ENCODE measurements around the gene IGLL1. TPM values are rescaled to one million over a fixed set of nuclear protein-coding genes. Genes with fewer than 3 reads are reported as not detected.
A peak's percentile ranks its signal among the peaks of the same experiment; 100 is the strongest.
"Not testable (repeated sequence)": the region's sequence is repeated elsewhere in the genome, so short reads cannot be mapped to it uniquely, and the experiment has no call there.

The IGLL1 gene
- polyA plus RNA-seq, 3 donors from 2014 or later: not detected

- H3K9me3 Mint-ChIP-seq: peaks cover 0 to 20% (median 7%) of the 10 kb centered on the region in 6 donors
- H3K27me3 Mint-ChIP-seq (ENCODE audit: low read depth in 3 of 3): peaks cover 0 to 5% (median 2%) of the 10 kb centered on the region in 3 donors
- no peaks in the 10 kb centered on the region for H3K36me3 Mint-ChIP-seq
Observed at GRCh38 chr22:23549198-23549595, 30.9 kb downstream of the IGLL1 start.

GRCh38 chr22:23548501-23549197, 31.4 kb downstream of the IGLL1 start:
- H3K27me3 Mint-ChIP-seq (ENCODE audit: low read depth in 3 of 3): peaks cover 0 to 5% (median 2%) of the 10 kb centered on the region in 3 donors
- no peak for DNase-seq
- peaks cover 0 to 20% (median 7%) of the 10 kb centered on the region in 6 donors for H3K9me3 Mint-ChIP-seq
- no peak overlapping the region for H3K27ac Mint-ChIP-seq
- H3K4me3 Mint-ChIP-seq: no peak overlapping the region
- H3K4me1 Mint-ChIP-seq: no peaks in the 10 kb centered on the region
- H3K36me3 Mint-ChIP-seq: no peaks in the 10 kb centered on the region

More at GRCh38 chr22:23549198-23549595, 30.9 kb downstream of the IGLL1 start:
- DNase-seq: no peak
- Mint-ChIP-seq H3K4me3 (no peak overlapping the region), H3K4me1 (no peaks in the 10 kb centered on the region), H3K27ac (no peak overlapping the region)

- Mint-ChIP-seq H3K4me1 (no peaks in the 10 kb centered on the region), H3K4me3 (no peak overlapping the region), H3K27me3 (ENCODE audit: low read depth in 3 of 3) (peaks cover 0 to 5% (median 2%) of the 10 kb centered on the region in 3 donors), H3K36me3 (no peaks in the 10 kb centered on the region), H3K9me3 (peaks cover 0 to 20% (median 7%) of the 10 kb centered on the region in 6 donors), H3K27ac (peak overlapping the region in 1 of 6 donors; percentile 31)
- DNase-seq: no peak
Observed at GRCh38 chr22:23547818-23548500, 32.1 kb downstream of the IGLL1 start.

GRCh38 chr22:23547382-23547781, 32.7 kb downstream of the IGLL1 start:
- peaks cover 0 to 20% (median 7%) of the 10 kb centered on the region in 6 donors for H3K9me3 Mint-ChIP-seq
- not testable (repeated sequence) for H3K36me3 Mint-ChIP-seq; H3K27ac Mint-ChIP-seq; H3K27me3 Mint-ChIP-seq (ENCODE audit: low read depth in 3 of 3); H3K4me3 Mint-ChIP-seq; H3K4me1 Mint-ChIP-seq; DNase-seq

- Mint-ChIP-seq H3K27ac (no peak overlapping the region), H3K36me3 (no peaks in the 10 kb centered on the region), H3K4me1 (peaks cover 0 to under 1% of the 10 kb centered on the region in 2 donors), H3K27me3 (ENCODE audit: low read depth in 3 of 3) (peaks cover 2 to 5% (median 4%) of the 10 kb centered on the region in 3 donors), H3K4me3 (no peak overlapping the region), H3K9me3 (peaks cover 0 to 20% (median 7%) of the 10 kb centered on the region in 6 donors)
- DNase-seq: no peak
Observed at GRCh38 chr22:23544852-23545251, 35.2 kb downstream of the IGLL1 start.

GRCh38 chr22:23543506-23544000, 36.5 kb downstream of the IGLL1 start:
- peaks cover 0 to 20% (median 7%) of the 10 kb centered on the region in 6 donors for H3K9me3 Mint-ChIP-seq
- not testable (repeated sequence) for H3K36me3 Mint-ChIP-seq; H3K4me3 Mint-ChIP-seq; H3K27me3 Mint-ChIP-seq (ENCODE audit: low read depth in 3 of 3); H3K27ac Mint-ChIP-seq; DNase-seq
- H3K4me1 Mint-ChIP-seq: peaks cover 11 to 14% of the 10 kb centered on the region in 2 donors

GRCh38 chr22:23542933-23543332, 37.2 kb downstream of the IGLL1 start:
- no peak overlapping the region for H3K27ac Mint-ChIP-seq
- H3K4me3 Mint-ChIP-seq: no peak overlapping the region
- no peaks in the 10 kb centered on the region for H3K36me3 Mint-ChIP-seq
- H3K27me3 Mint-ChIP-seq (ENCODE audit: low read depth in 3 of 3): peaks cover 2% of the 10 kb centered on the region in 3 donors
- H3K4me1 Mint-ChIP-seq: peaks cover 11 to 14% of the 10 kb centered on the region in 2 donors
- H3K9me3 Mint-ChIP-seq: peaks cover 0 to 15% (median 2%) of the 10 kb centered on the region in 6 donors
- no peak for DNase-seq

- not testable (repeated sequence) for DNase-seq; H3K36me3 Mint-ChIP-seq; H3K4me3 Mint-ChIP-seq; H3K27ac Mint-ChIP-seq; H3K27me3 Mint-ChIP-seq (ENCODE audit: low read depth in 3 of 3); H3K9me3 Mint-ChIP-seq
- peaks cover 11 to 14% of the 10 kb centered on the region in 2 donors for H3K4me1 Mint-ChIP-seq
Observed at GRCh38 chr22:23542391-23542790, 37.7 kb downstream of the IGLL1 start.

- not testable (repeated sequence) for H3K9me3 Mint-ChIP-seq; H3K36me3 Mint-ChIP-seq; H3K27ac Mint-ChIP-seq; H3K27me3 Mint-ChIP-seq (ENCODE audit: low read depth in 3 of 3); H3K4me3 Mint-ChIP-seq
- peak in 1 of 3 donors; percentile 21 for DNase-seq
- peaks cover 11 to 14% of the 10 kb centered on the region in 2 donors for H3K4me1 Mint-ChIP-seq
Observed at GRCh38 chr22:23541849-23542281, 38.2 kb downstream of the IGLL1 start.

GRCh38 chr22:23540837-23541236, 39.3 kb downstream of the IGLL1 start:
- H3K9me3 Mint-ChIP-seq; DNase-seq; H3K36me3 Mint-ChIP-seq; H3K27me3 Mint-ChIP-seq (ENCODE audit: low read depth in 3 of 3); H3K4me3 Mint-ChIP-seq; H3K27ac Mint-ChIP-seq: not testable (repeated sequence)
- peaks cover 11 to 14% of the 10 kb centered on the region in 2 donors for H3K4me1 Mint-ChIP-seq

GRCh38 chr22:23539839-23540198, 40.3 kb downstream of the IGLL1 start:
- not testable (repeated sequence) for DNase-seq; H3K27me3 Mint-ChIP-seq (ENCODE audit: low read depth in 3 of 3); H3K9me3 Mint-ChIP-seq; H3K36me3 Mint-ChIP-seq
- H3K4me3 Mint-ChIP-seq: peak overlapping the region in 1 of 5 donors; percentile 58
- H3K4me1 Mint-ChIP-seq: peaks cover 11 to 14% of the 10 kb centered on the region in 2 donors
- H3K27ac Mint-ChIP-seq: peak overlapping the region in 2 of 6 donors; percentile 51 to 69

GRCh38 chr22:23539135-23539838, 40.8 kb downstream of the IGLL1 start:
- no peaks in the 10 kb centered on the region for H3K36me3 Mint-ChIP-seq
- DNase-seq: peak; percentile 66 to 74 (median 71)
- peak overlapping the region; percentile 23 to 69 (median 41) for H3K4me3 Mint-ChIP-seq
- H3K27ac Mint-ChIP-seq: peak overlapping the region in 4 of 6 donors; percentile 22 to 69 (median 56)
- H3K27me3 Mint-ChIP-seq (ENCODE audit: low read depth in 3 of 3): peaks cover 2 to 3% (median 2%) of the 10 kb centered on the region in 3 donors
- no peaks in the 10 kb centered on the region for H3K9me3 Mint-ChIP-seq
- H3K4me1 Mint-ChIP-seq: peaks cover 11 to 14% of the 10 kb centered on the region in 2 donors

GRCh38 chr22:23538696-23539030, 41.4 kb downstream of the IGLL1 start:
- not testable (repeated sequence) for DNase-seq; H3K9me3 Mint-ChIP-seq; H3K27ac Mint-ChIP-seq; H3K36me3 Mint-ChIP-seq; H3K27me3 Mint-ChIP-seq (ENCODE audit: low read depth in 3 of 3)
- Mint-ChIP-seq H3K4me3 (peak overlapping the region in 1 of 5 donors; percentile 7), H3K4me1 (peaks cover 11 to 14% of the 10 kb centered on the region in 2 donors)
